ENCODE results near the gene ARL4C. TPM values are rescaled to one million over a fixed set of nuclear protein-coding genes. Genes with fewer than 3 reads are reported as not detected.

Gene ARL4C
- total and polyA plus RNA-seq, 12 donors = 1.0 to 13.3 (median 2.9) TPM

- peaks cover 0 to 26% (median 13%) of the 10 kb centered on the region in 7 donors for H3K27me3 ChIP-seq
- DNase-seq (no peak), ATAC-seq (no peak)
- no peaks in the 10 kb centered on the region for H3K9me3 ChIP-seq
- H3K4me1 ChIP-seq = no peaks in the 10 kb centered on the region
- 74 to 75% methylated on average over 14 of the region's 14 CpGs for WGBS, 2 donors
- TF ChIP-seq CTCF (IDR thresholded peaks at IDR 0.05) = no peak
- no peak overlapping the region for H3K4me3 ChIP-seq
- H3K36me3 ChIP-seq = no peaks in the 10 kb centered on the region
- intact Hi-C loops (cut with DNase I) = no loop called here
- no peak overlapping the region for H3K27ac ChIP-seq
Measured at GRCh38 chr2:234512884-234513669, 16.2 kb upstream of the ARL4C start.

- no peaks in the 10 kb centered on the region for H3K36me3 ChIP-seq
- H3K27ac ChIP-seq = no peak overlapping the region
- 61 to 70% methylated on average over 3 of the region's 3 CpGs for WGBS, 2 donors
- DNase-seq (no peak), ATAC-seq (no peak)
- TF ChIP-seq CTCF (IDR thresholded peaks at IDR 0.05) = no peak
- intact Hi-C loops (cut with DNase I) = loop anchor here in 4 of 10 donors (5.0 to 10.0 kb wide), 2 partner anchors 366 to 528 kb away; no protein-coding TSS in a partner anchor
- H3K27me3 ChIP-seq = peaks cover 0 to 27% (median 17%) of the 10 kb centered on the region in 7 donors
- H3K4me1 ChIP-seq = peaks cover 0 to 5% (median 0%) of the 10 kb centered on the region in 9 donors
- no peak overlapping the region for H3K4me3 ChIP-seq
- H3K9me3 ChIP-seq = no peaks in the 10 kb centered on the region
Measured at GRCh38 chr2:234502919-234503285, 6.0 kb upstream of the ARL4C start.

GRCh38 chr2:234502285-234502918 lies 5.5 kb upstream of the ARL4C start:
- Histone ChIP-seq H3K4me3 (no peak overlapping the region), H3K4me1 (peaks cover 0 to 10% (median 0%) of the 10 kb centered on the region in 9 donors), H3K27ac (no peak overlapping the region), H3K36me3 (no peaks in the 10 kb centered on the region), H3K27me3 (peaks cover 0 to 27% (median 16%) of the 10 kb centered on the region in 7 donors), H3K9me3 (no peaks in the 10 kb centered on the region)
- intact Hi-C loops (cut with DNase I) = loop anchor here in 4 of 10 donors (5.0 to 10.0 kb wide), 2 partner anchors 365 to 528 kb away; no protein-coding TSS in a partner anchor
- 50 to 59% methylated on average over 3 of the region's 3 CpGs for WGBS, 2 donors
- ATAC-seq (no peak), DNase-seq (no peak)
- no peak for TF ChIP-seq CTCF (IDR thresholded peaks at IDR 0.05)

- ATAC-seq (peak in 6 of 8 donors; percentile 23 to 69 (median 54)), DNase-seq (peak; percentile 27 to 48)
- H3K27ac ChIP-seq = no peak overlapping the region
- no peaks in the 10 kb centered on the region for H3K9me3 ChIP-seq
- H3K4me1 ChIP-seq = peaks cover 2 to 21% (median 9%) of the 10 kb centered on the region in 9 donors
- 36 to 42% methylated on average over 9 of the region's 9 CpGs for WGBS, 2 donors
- H3K4me3 ChIP-seq = no peak overlapping the region
- peaks cover 0 to 19% (median 5%) of the 10 kb centered on the region in 7 donors for H3K27me3 ChIP-seq
- intact Hi-C loops (cut with DNase I) = loop anchor here (1.0 to 10.0 kb wide), 6 partner anchors 211 to 526 kb away; no protein-coding TSS in a partner anchor
- peak; percentile 31 to 78 (median 64) for TF ChIP-seq CTCF (IDR thresholded peaks at IDR 0.05)
- H3K36me3 ChIP-seq = no peaks in the 10 kb centered on the region
Measured at GRCh38 chr2:234500394-234501006, 3.6 kb upstream of the ARL4C start.

Measured in heart right ventricle (tissue), 16 donors.